GM21529 (cell line): ENCODE measurements around the gene LTB.

Experiments used
- ATAC-seq: cut with Tn5 transposase; IDR thresholded peaks from one replicate; pipeline ENCODE4 v1.9.1; 2021; ENCODE audit not compliant: unreplicated experiment

Gene LTB, protein sequence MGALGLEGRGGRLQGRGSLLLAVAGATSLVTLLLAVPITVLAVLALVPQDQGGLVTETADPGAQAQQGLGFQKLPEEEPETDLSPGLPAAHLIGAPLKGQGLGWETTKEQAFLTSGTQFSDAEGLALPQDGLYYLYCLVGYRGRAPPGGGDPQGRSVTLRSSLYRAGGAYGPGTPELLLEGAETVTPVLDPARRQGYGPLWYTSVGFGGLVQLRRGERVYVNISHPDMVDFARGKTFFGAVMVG

DNA sequence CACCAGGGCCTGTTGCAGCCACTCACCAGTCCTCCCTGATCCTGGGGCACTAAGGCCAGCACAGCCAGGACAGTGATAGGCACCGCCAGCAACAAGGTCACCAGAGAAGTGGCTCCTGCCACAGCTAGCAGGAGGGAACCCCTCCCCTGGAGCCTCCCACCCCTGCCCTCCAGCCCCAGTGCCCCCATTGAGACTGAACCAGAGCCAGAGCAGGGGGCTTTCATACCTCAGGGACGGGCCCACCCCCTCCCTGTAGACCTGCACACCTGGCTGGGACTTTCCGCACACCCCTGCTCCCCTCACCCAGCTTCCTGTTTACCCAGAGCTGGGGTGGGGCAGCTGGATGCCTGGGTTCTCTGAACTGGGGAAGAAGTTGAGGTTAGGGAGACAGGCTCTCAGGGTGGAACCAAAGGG, at the start of gene LTB:
TSS of gene LTB (minus strand) at position 195 of the 414 bp plus-strand sequence. CDS start at position 188, 7 bp downstream.
- no peak for ATAC-seq

DNA sequence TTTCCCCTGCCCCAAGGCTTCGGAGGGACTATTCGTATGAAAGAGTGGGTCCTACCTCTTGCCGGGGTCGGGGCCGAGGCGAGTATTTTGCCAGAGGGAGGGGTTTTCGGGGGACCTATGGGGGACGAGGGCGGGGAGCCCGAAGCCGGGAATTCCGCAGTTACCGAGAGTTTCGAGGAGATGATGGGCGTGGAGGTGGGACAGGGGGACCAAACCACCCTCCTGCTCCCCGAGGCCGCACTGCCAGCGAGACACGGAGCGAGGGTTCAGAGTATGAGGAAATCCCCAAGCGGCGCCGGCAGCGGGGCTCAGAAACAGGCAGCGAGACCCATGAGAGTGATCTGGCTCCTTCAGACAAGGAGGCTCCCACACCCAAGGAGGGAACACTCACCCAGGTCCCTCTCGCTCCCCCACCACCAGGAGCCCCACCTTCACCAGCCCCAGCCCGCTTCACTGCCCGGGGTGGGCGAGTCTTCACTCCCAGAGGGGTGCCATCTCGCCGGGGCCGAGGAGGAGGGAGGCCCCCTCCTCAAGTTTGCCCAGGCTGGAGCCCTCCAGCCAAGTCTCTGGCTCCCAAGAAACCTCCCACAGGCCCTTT, 49.6 kb upstream of the LTB start:
- no peak for ATAC-seq

DNA sequence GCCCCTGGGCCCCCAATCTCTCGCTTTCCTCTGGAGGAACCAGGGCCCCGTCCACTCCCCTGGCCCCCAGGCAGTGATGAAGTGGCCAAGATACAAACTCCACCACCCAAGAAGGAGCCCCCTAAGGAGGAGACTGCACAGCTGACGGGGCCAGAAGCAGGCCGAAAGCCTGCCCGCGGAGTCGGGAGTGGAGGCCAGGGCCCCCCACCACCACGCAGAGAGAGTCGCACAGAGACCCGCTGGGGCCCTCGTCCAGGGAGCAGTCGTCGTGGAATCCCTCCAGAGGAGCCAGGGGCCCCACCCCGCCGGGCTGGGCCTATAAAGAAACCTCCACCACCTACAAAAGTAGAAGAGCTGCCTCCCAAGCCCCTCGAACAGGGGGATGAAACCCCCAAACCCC, 49.0 kb upstream of the LTB start:
- no peak for ATAC-seq

DNA sequence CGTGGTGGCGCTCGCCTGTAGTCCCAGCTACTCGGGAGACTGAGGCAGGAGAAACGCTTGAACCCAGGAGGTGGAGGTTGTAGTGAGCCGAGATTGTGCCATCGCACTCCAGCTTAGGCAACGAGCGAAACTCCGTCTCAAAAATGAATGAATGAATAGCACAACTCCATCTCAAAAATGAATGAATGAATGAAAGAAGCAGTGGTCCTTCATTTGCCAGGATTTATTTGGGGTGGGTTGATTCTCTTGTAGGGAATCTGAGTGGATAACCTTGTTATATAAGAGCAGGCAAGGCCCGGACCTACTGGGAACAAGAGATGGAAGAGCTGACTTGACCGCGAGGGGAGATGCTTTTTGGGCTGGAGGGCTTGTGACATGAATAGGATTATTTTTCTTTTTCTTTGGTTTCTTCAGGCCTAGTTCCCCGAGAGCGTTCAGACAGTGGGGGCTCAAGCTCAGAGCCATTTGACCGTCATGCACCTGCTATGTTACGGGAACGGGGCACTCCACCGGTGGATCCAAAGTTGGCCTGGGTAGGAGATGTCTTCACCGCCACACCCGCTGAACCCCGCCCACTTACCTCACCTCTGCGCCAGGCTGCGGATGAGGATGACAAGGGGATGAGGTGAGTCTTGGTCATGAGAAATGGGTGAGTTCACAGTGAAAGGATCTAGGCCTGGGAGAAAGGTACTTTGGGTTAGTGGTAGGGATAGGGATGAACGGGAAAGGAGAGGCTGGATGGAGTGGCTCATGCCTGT, 48.1 kb upstream of the LTB start:
- ATAC-seq: no peak

GRCh38 chr6:31629014-31629413, 46.8 kb upstream of the LTB start:
- no peak for ATAC-seq

GRCh38 chr6:31627690-31628287, 45.6 kb upstream of the LTB start:
- ATAC-seq: no peak

- no peak for ATAC-seq
Measured at GRCh38 chr6:31626952-31627351, 44.7 kb upstream of the LTB start.

GRCh38 chr6:31624070-31624469, 41.8 kb upstream of the LTB start:
- ATAC-seq: no peak

DNA sequence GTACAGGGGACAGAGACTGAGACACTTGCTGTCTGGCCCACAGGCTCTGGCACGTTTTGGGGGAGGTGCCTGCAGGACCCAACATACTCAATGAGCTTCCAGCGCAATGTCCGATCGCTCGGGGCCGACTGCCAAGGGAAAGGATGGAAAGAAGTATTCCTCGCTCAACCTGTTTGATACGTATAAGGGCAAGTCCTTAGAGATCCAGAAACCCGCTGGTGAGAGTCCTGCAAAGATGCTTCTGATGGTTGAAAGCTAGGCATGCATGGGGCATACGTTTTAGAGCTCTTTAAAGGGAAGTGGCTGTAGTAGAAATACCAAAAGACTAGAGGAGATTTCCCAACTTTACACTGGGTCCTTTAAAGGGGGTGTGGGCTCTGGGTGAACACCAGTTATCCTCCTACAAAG, 40.5 kb upstream of the LTB start:
- ATAC-seq: no peak

DNA sequence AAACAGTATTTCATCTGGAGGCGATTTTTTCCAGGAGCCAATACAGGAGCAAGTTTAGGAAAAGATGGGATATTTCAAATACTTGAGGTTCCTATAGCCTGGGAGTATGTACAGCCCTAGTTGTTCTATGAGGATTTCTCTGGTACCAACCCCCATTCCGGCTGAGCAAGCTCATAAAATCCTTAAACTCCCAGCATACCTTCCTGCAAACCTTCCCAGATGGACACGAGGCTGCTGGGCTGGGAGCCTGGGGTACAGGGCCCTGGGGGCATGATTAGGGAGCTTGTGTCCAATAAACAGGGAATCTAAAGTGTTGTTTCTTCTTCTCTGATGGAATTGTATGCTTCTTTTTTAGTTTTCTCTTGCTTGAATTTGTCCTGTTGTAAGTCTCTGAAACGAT, 39.8 kb upstream of the LTB start:
- no peak for ATAC-seq

DNA sequence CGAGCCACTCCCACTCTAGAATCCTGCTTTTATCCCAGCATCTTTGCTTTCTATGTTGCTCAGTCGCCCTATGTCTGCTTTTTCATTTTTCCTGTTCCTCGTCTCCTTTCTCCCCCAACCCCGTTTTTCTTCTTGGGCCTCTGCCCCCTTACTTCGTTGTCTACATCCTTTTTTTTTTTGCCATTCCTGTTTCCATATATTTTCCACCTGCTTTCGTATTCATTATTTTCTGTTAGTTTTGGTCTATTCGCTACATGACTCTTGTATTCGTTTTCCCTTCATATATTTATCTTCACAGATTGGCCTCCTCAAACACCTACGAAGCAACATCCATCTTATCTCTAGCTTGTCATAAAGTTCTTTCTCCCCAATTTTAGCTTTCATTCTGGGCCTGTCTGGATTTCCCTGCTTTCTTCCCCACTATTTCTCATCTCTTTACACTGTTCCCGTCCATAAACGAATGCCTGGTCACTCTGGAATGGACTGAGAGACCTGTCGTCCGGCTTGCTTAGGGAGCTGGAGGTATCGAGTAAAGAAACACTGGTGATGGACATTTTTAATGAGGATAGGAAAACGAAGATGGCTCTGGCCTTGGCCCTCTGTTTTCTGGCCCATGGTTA, 39.2 kb upstream of the LTB start:
- ATAC-seq: no peak

DNA sequence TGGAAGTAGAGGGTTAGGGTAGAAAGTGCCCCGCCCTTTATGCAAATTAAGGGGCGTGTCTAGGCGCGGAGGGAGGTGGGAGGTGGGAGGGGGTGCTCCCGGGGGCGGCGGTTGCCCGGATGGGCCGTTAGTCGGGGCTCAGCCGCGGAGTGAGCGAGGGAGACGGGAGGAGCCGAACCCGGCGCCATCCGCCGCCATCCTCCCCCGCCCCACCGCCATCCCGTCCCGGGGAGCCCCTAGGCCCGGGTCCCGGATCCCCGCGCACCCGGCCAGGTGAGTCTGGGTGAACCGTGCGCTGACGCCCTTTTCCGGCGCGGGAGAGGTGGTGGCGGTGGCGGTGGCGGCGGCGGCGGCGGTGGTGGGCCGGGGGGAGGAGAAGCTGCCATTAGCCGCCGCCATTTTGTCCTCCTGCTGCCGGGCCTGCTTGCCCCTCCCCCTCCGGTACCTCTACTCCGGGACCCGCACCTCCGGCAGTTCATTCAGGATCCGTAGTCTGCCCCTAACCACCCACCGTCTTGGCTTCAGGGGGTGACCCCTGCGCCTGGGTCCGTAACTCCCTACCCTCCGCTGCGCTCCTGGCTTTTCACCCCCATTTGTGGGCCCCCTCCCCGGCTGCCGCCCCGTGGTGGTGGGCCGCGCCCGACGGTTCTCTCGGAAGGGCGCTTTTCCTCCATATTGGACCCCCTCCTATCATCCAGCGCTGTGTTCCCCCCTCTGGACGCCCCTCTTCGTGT, 38.5 kb upstream of the LTB start, which contains the start of gene PRRC2A:
TSS of gene PRRC2A (plus strand) at position 130 of the 734 bp plus-strand sequence. CDS start 2,075 bp downstream, outside the sequence.
- peak; percentile 30 for ATAC-seq

GRCh38 chr6:31619805-31620585, 37.8 kb upstream of the LTB start:
- peak; percentile 77 for ATAC-seq

- ATAC-seq: no peak
Measured at GRCh38 chr6:31617010-31617409, 34.8 kb upstream of the LTB start.

DNA sequence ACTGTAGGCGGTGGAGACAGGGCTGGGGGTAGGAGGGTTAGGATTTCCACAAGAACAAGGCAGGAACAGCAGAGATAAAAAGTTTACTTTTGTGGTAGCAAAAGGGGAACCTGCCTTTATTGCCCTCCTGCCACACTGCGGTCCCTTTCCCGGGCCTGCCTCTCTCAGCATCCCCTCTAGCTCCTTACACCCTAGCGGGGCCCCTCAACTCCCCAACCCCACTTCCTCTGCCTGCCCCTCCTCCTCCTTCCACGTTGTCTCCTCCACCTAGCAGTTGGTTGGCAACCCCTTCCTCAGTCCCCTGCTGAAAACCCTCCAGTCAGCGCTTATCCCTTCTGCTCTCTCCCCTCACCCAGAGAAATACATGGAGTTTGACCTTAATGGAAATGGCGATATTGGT, 33.5 kb upstream of the LTB start:
- ATAC-seq: no peak

DNA sequence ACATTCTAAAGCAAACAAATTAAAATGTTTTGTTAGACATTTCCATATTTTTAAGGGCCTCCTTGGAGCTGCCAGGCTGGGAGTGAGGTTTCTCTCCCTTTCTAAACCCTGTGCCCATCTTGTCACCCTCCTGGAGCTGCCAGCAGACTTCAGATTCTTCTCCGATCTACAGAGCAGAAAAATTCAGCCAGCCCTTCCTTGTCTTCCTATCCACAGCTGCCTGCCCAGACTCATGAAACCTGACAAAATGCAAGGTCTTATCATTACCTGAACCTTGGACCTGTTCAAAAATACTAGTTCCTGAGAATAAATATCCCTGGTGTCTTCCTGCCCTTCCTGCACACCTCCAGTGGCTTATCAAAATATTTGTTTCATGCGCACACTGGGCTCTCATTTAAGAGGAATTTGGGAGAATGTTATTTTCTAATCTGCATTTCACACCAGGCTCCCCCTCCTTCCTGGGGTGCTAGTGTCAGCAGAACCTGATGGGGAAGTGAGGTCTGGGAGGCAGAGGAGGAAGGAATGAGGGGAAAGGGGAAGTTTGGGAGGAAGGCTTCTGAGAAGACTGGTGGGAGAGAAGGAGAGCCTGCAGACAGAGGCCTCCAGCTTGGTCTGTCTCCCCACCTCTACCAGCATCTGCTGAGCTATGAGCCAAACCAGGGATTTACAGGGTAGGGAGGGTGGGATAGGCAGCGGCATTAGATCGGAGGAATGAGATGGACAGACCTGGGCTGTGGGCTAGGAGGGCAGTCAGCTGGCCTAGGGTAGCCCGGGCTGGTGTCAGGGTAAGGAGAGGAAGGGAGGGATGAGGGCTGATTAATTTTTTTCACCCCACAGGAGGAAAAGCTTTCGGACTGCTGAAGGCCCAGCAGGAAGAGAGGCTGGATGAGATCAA, 32.7 kb upstream of the LTB start, which contains the start of gene AIF1:
TSS of gene AIF1 (plus strand) at position 551 of the 895 bp plus-strand sequence. CDS start at position 647, 96 bp downstream.
- no peak for ATAC-seq

GRCh38 chr6:31614075-31614619, 31.9 kb upstream of the LTB start:
- no peak for ATAC-seq

- no peak for ATAC-seq
Measured at GRCh38 chr6:31610968-31611367, 28.7 kb upstream of the LTB start.
